GM15510 (cell line): ENCODE results near the gene TMEM18.

Experiments
- POLR2A ChIP-seq: IDR thresholded peaks from 3 replicates; pipeline ENCODE4 v1.6.1; 2011; ENCODE audit warnings: borderline replicate concordance; ENCODE audit not compliant: insufficient read length; ENCODE audit errors: extremely low read depth

Gene TMEM18

DNA sequence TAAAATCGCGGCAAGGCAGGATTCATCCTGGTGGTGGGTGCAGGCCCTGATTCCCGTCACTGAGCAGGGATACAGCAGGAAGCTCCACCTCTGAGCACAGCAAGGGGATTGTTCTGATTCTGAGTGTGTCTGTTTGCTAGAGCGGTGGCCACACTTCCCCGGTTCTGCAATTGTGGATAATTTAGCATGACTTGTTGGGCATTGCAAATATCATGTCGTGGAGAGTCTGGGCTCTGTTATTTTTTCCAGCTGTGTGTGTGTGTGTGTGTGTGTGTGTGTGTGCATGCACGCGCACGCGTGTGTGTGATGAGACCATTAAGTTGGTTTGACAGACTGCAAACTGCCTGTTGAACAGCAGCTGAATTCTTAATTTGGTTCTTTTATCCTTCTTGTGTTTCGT is 4.1 kb upstream of the TMEM18 start:
- no peak for TF ChIP-seq POLR2A

DNA sequence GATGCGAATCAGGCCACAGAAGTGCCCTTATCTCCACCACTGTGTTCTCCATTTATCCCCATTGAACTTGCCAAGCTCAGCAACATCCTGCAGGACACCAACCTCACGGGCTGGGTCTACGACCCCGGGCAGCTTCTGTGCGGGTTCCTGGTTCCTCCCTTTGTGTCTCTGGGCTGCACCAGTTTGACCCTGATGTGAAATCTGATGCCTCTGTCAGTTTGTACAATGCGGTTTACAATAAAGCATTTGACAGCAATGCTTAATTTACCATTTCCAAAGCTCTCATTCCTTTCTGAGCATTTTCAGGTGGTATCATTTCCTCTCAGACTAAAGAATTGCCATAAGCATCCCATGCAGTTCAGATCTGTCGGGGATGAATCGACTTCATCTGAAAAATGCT is 3.3 kb upstream of the TMEM18 start:
- no peak for TF ChIP-seq POLR2A

DNA sequence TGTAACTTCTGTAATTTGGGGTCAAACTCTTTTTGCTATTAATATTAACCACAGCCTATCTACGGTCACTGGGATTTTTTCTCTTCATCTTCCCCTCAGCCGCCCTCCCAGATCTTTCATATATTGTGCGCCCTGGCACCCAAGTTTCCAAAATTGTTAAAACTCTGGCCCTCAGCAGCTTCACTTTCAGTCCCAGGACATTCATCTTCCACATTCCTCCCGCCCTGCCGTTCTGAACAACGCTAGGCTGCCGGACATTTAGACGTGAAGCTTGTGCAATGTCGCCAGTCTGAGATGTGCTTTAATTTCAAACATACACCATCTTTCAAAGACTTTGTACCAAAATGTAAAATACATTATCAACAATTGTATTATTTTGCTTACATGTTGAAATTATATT is 1.8 kb upstream of the TMEM18 start:
- no peak for TF ChIP-seq POLR2A

DNA sequence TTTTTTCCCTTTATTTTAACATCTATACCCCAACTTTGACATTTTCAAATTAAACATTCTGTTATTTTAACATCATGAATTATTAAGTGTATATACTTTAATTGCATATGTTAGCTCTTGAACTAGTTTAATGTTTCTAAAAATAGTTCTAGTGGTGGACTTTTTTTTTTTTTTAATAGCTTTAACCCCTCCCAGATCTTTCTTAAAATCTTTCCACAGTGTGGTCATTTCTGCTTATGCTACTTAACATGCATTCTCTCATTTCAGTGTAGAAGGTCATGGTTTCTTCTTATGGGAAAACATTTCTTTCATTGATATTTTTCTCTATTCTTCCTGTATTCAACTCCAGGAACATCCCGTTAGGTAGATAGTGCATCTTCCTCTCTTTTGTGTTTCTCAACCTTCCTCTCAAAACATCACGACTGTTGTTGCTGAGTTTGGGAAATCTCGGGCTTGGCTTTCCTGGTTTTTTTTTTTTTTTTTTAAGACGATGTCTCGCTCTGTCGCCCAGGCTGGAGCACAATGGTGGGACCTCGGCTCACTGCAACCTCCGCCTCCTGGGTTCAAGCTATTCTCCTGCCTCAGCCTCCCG is 849 bp upstream of the TMEM18 start:
- no peak for TF ChIP-seq POLR2A

DNA sequence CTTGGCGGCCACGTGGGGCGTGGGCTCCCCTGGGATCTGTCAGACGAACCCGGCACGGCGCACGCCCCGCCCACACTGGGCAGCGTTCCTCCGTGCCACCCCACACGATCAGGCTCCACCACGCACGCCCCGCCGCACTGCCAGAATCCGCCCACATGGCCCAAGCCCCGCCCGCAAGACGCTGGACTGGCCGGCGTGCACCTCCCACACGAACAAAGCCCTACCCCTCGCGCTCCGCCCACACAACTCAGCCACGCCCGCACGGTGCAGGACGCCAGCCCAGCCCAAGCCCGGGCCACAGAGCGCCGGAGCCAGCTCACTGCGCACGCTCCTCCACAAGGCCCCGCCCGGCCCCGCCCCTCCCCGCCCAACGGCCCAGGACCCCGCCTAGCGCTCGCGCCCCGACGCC is 555 bp downstream of the TMEM18 start:
- no peak for TF ChIP-seq POLR2A

DNA sequence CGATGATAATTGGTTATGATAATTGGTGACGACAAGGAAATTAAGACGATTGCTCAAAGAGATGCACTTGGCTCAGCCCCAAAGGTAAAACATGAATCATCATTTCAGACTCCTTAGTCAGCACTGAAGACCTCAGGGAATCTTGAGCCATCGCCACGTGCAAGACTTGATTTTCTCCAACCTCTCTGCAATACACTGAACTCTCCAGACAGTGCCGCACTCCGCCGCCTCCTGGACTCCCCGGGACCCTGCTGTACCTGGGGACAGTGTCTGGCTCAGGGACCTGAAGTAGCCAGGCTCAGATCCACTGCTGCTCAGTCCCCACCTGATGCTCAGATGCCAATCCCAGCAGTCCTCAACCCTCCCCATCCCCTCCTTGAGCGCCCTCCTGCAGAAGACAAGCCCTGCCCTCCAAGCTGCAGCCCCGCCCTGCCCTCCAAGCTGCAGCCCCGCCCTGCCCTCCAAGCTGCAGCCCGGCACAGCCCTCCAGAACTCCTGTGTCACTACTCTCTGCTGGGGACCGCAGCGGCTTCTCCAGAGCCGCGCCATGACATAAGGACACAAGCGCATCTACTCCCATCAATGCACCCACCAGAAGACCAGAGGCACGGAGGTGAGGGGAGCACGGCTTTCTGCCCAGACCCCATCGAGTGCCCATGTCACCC is 1.1 kb downstream of the TMEM18 start:
- no peak for TF ChIP-seq POLR2A

DNA sequence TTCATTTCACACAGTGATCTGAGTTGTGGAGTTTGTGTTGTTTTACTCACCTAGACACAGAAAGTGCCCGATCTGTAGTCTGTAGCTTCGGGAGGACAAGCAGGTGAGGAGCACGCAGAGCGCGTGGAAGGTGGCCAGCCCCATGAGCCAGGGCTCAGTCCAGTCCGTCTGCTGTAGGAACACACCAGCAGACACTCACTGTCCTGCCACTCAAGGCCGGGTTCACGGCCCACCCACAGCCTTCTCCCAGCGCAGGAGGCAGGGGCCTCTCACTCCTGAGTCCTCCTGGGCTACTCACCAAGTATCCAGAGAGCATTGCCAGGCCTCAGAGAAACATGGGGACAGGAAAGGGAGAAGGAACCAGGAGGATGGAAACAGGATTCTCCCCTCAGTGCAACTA is 1.7 kb downstream of the TMEM18 start:
- no peak for TF ChIP-seq POLR2A

DNA sequence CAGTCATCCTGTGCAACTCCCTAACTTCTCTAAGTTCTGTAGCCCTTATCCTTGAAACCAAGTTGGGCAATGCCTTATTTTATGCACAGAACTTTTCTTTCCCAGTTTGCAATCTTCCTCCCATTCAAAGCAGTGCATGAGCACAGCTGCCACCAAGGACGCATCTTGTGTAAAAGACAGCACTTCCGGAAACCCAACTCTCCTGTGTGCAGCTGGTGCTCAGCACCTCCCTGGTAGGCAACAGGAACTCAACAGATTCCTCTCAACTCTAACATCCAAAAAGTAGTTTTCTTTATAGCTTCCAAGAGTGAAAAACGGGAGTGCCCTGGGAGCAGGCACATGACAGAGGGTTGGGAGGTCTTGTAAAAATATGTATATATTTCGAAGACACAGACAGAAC is 2.2 kb downstream of the TMEM18 start:
- no peak for TF ChIP-seq POLR2A

DNA sequence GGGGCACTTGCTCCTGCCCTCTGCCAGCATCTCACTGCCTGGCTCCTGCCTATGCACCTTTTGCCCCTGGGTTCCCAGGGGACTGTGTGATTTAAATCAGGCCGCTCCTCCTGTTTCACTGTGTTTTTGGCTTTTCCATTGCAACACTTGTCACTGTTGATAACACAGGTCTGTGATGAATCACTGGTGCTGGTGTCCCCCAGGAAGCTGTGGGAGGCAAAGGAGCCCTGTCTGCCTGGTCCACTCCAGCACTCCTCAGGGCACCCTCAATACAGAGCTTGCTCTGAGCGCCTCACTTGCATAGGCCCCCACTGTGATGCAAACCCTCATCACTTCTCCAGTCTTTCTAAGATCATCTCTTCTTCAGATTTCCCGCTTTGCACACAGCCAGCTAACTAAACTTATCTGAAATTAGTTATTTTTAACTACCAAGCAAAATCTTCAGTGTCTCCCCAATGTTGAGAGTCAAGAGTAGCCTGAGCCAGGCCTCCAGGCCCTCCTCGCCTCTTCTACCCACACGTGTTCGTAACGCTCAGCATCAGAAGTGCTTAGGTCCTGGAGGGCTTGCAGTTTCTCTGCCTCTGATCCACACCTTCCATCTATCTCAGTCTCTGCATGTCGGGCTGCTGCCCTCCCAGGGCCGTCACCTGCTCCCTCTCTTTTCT is 2.8 kb downstream of the TMEM18 start:
- TF ChIP-seq POLR2A = no peak

DNA sequence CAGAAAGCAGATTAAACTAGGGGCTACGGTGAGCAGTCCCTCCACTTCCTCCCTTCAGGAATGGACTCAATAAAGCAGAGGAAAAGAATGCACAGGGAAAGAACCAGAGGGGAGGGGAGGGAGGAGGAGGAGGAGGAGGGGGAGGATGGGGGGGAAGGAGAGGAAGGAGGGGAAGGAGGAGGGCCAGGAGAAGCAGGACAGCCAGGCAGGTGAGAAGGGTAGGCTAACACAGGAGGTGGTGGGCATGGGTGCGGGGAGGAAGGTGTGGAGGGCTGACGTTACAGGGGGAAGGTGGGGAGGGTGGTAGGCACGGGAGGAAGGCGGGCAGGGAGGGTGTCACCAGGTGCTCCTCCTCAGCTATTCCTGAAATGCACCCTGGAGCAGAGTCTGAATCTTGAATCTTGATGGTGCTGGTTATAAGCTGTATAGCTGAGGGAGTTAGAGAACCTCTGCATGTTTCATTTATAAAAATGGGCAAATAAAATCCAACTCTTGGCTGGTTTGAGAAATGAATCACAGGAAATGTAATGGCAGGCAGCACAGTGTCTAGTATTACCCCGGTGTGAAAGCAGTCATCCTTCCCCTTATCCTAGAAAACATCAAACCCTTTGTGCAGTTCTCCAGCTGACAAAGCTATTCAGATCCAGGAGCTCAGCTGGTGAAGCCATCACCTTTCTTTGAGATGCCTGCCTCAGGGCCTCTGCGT is 3.4 kb downstream of the TMEM18 start:
- TF ChIP-seq POLR2A = no peak

DNA sequence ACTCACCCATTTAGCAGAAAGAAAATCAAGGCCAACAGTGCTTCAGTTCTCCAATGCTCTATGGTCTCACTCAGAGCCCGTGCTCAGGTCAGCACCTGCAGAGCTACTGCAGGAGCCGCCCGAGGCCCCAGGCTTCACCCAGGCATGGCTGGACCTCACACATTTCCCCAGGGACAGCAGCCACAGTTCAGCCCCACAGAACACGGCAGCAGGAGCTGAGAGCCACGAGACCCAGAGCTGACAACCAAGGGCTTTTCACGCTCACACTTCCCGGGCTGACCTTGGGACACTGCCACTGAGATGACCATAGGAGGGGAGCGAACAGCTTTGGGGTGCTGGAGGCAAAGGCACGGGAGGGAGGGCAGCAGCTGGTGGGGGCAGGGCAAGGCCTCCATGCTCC is 4.2 kb downstream of the TMEM18 start:
- no peak for TF ChIP-seq POLR2A

DNA sequence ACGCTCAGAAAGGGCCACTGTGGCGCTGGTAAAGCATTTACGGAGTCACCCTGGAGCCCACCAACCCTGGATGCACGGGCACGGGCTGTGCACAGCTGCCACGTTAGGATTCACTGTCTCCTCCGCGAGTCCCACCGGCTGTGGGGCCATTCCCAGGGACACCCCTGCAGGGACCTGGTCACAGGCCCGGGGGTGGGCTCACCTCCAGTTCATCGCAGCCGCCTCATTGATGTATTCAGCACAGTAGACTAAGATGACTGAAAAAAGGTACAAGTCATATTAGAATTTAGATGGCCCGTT is 4.7 kb downstream of the TMEM18 start:
- no peak for TF ChIP-seq POLR2A

DNA sequence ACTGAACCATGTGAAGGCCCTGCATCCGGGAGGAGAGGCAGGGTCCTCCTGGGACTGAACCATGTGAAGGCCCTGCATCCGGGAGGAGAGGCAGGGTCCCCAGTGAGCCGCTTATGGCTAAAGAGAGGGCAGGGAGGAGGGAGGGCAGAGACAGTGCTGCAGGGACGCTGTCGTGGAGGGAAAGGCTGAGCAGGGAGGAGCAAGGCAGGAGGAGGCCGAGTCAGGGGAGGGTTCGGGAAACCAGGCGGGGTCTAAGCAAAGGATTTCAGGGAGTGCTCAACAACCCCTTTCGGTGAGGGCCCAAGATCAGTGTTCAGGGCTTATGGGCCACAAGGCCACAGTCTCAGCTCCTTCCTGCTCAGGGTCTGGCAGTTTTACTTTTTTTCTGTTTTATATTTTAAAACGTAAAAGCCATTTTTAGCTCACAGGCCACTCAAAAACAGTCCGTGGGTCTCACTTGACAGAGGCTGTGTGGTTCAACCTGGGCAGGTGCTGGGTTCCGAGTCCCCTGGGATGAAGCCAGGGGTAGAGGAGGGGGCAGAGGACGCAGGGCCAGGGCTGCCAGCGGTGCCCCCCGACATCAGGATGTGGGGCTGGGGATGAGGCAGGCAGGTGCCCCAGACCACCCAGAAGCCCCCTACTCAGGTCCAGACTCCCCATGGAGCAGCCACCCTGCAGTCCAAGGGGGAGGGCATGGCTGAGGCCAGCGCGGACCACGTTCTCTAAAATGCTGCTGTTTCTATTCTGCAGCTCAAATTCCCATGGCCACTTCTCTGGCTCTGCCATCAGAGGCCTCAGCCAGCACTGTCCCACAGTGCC is 5.2 kb downstream of the TMEM18 start:
- TF ChIP-seq POLR2A = no peak

DNA sequence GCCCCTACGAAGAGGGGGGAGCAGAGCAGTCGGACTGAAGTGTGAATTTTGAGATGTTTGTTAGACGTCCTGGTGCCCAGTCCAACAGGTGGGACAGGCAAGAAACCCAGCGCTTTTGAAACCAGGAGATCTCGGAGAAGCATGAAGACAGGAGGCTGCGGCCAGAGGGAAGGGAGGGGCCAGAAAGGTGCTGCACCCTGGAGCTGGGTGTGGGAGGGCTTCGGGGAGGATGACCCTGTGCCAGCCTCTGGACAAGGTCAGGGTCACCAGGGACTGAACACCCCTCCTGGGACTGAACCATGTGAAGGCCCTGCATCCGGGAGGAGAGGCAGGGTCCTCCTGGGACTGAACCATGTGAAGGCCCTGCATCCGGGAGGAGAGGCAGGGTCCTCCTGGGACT is 6.1 kb downstream of the TMEM18 start:
- no peak for TF ChIP-seq POLR2A

DNA sequence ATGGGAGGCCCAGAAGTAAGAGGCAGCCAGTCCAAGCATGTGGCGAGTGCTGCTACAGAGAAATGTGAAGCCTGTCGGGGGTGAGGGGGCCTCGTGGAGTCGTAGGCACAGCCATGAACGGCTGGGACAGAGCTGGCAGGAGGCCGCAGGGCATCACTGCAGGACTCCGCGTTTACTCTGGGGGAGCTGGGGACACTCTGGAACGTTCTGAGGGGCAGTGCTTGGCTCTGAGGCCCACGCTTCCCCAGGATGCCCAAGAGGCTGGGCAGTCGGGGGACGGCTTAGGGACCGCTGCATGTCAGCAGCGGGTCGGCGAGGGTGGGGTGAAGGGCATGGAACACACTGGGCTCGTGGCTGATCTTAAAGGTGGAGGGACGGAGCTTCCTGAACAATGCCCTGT is 6.6 kb downstream of the TMEM18 start:
- no peak for TF ChIP-seq POLR2A
